ACC112 (cell line): ENCODE measurements around the gene TACC2.
A peak's percentile ranks its signal among the peaks of the same experiment; 100 is the strongest.

Experiments
- H2AFZ ChIP-seq: fragments of 200-600 bp; sonication (generic); one replicate; pipeline ENCODE4 v1.6.0; 2017; ENCODE audit warnings: antibody characterized with exemption, low read length; ENCODE audit not compliant: unreplicated experiment
- H3K27ac ChIP-seq: fragments of 200-600 bp; sonication (generic); 2 replicates; pipeline ENCODE4 v1.5.1; 2014; ENCODE audit warnings: low read depth, mild to moderate bottlenecking, antibody characterized with exemption, low read length, moderate library complexity
- H3K27me3 ChIP-seq: fragments of 200-600 bp; sonication (generic); 2 replicates; pipeline ENCODE4 v1.6.1; 2014; ENCODE audit warnings: mild to moderate bottlenecking, antibody characterized with exemption, low read length, moderate library complexity, mixed read lengths; ENCODE audit not compliant: insufficient read depth
- H3K36me3 ChIP-seq: fragments of 200-600 bp; sonication (generic); 2 replicates; pipeline ENCODE4 v1.6.1; 2016; ENCODE audit warnings: mild to moderate bottlenecking, antibody characterized with exemption, low read length, moderate library complexity, mixed read lengths; ENCODE audit not compliant: insufficient read depth
- H3K4me1 ChIP-seq: fragments of 200-600 bp; sonication (generic); one replicate; pipeline ENCODE4 v1.6.1; 2016; ENCODE audit warnings: low read length, mixed read lengths; ENCODE audit not compliant: insufficient read depth, unreplicated experiment, control insufficient read depth
- H3K4me3 ChIP-seq: fragments of 200-600 bp; sonication (generic); 2 replicates; pipeline ENCODE4 v1.5.1; 2014; ENCODE audit warnings: mild to moderate bottlenecking, low read depth, low read length
- H3K79me2 ChIP-seq: fragments of 200-600 bp; sonication (generic); one replicate; pipeline ENCODE4 v1.6.0; 2016; ENCODE audit warnings: low read length; ENCODE audit not compliant: control insufficient read depth, unreplicated experiment, insufficient read depth

TACC2 gene

DNA sequence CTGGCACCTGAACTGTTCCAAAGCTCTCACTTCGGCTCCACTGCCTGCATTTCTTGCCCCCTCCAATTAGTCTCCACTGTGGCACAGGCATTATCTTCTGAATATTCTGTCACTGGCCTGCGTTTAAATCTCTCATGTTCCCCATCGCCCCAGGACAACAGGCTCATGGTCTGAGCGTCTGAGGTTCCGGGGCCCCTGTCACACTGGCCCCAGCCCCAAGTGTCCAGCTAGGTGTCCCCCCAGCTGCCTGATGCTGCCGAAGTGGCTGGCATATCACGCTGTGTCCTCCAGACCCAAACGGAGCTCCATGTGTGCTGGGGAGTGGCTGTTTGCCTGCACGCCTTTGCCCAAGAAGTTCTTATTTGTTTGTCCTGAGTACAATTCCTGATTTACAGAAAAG is 135.4 kb downstream of the TACC2 start:
- Histone ChIP-seq H3K4me1 (peaks cover 20% of the 10 kb centered on the region), H3K36me3 (no peaks in the 10 kb centered on the region), H2AFZ (no peak overlapping the region), H3K79me2 (peaks cover 14% of the 10 kb centered on the region), H3K27ac (no peak overlapping the region), H3K4me3 (no peak overlapping the region), H3K27me3 (no peaks in the 10 kb centered on the region)

DNA sequence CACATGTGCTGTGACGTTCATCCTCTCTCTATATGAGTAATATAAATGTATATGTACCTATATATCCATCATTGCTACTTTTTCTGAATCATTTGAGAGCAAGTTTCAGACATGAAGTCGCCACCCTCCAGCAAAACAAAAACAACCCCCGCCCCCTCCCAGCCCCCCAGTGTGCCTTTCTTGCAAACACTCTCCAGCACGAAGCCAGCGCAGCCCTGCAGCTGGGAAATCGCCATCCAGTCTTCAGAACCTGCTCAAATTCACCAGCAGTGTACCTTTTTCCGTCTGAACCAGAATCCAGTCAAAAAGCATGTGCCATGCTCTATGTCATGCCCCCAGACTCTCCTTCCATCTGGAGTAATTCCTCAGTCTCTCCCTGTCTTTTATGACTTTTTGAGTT is 135.8 kb downstream of the TACC2 start:
- H3K4me3 ChIP-seq, result no peak overlapping the region
- H2AFZ ChIP-seq, result no peak overlapping the region
- no peak overlapping the region for H3K27ac ChIP-seq
- H3K27me3 ChIP-seq, result no peaks in the 10 kb centered on the region
- H3K4me1 ChIP-seq, result peaks cover 20% of the 10 kb centered on the region
- H3K36me3 ChIP-seq, result no peaks in the 10 kb centered on the region
- H3K79me2 ChIP-seq, result peaks cover 18% of the 10 kb centered on the region

DNA sequence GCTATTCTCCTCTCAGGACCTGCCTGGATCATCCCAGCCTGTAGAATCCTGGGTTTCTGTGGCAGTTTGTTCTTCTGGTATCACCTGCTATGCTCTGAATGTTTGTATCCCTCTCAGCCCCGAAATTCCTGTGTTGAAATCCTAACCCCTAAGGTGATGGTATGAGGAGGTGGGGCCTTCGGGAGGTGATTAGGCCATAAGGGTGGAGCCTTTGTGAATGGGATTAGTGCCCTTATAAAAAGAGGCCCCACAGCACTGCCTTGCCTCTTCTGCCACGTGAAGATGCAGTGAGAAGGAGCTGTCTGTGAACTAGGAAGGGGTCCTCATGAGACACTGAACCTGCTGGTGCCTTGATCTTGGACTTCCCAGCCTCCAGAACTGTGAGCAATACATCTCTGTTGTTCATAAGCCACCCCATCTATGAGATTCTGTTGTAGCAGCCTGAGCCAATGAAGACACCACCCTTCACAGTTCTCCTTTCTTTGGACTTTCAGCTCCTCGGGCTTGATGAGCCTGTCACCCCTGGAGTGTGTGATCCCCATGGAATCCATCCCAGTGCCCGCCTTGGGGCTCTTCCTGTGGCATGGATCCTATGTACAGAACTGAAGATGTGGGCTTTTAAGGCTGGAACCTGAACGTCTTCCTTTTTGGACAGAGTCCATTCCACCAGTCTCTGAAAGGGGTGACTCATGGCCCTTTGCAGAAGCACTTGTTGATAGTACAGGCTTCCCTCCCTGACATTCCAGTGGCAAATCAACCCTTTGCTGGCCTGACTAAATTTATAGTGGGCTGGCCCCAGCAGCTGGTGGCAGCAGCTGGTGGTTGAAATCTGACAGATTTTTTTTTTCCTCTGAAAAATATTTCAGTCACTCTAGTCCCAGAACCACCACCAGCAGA is 138.0 kb downstream of the TACC2 start:
- no peak overlapping the region for H2AFZ ChIP-seq
- H3K79me2 ChIP-seq, result peaks cover 11% of the 10 kb centered on the region
- H3K27ac ChIP-seq, result peak overlapping the region; percentile 61
- H3K27me3 ChIP-seq, result no peaks in the 10 kb centered on the region
- H3K4me3 ChIP-seq, result peak overlapping the region; percentile 69
- peaks cover 20% of the 10 kb centered on the region for H3K4me1 ChIP-seq
- H3K36me3 ChIP-seq, result no peaks in the 10 kb centered on the region

DNA sequence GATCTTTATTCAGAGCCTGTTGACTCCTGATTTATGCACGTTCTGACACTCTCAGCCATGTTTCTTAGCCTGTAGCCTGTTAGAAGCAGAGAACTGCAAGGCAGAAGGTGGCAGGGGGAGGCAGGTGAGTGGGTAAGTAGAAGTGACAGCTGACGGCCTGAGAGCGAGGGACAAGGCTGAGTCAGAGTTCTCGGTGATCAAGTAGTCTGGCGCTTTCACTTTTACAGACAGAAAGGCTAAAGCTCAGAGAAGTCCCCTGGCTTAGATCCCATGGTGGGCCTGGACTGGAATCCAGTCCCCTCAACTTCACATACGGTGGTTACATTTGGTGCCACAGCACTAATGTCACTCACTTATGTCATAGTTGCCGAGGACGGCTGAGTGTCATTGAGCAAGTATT is 139.0 kb downstream of the TACC2 start:
- Histone ChIP-seq H3K79me2 (peaks cover 11% of the 10 kb centered on the region), H3K27ac (peak overlapping the region; percentile 18; the same call in 1 of the 2 replicates), H3K4me3 (peak overlapping the region; percentile 69), H3K4me1 (peaks cover 20% of the 10 kb centered on the region), H3K36me3 (no peaks in the 10 kb centered on the region), H2AFZ (peak overlapping the region; percentile 0), H3K27me3 (no peaks in the 10 kb centered on the region)

DNA sequence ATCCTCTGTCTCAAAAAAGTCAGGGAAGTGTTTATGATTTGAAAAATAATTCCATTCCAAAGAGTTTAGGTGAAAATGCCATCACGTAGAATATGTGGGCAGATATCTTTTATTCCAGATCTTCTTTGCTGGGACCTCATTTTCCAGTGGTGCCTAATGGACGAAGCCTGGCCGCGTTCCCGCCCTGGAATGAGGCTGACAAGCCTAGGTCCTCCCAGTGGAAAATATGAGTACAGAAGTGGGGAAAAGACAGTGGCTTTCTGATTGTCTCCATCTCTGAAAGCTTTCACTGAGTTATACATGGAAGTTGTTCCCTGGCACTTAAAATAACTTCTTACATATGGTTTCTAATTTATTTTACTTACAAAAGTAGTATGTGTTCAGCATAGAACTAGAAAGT is 139.4 kb downstream of the TACC2 start:
- Histone ChIP-seq H3K79me2 (peaks cover 11% of the 10 kb centered on the region), H3K27ac (peak overlapping the region; percentile 18; the same call in 1 of the 2 replicates), H3K4me3 (peak overlapping the region; percentile 69), H3K36me3 (no peaks in the 10 kb centered on the region), H2AFZ (peak overlapping the region; percentile 0), H3K27me3 (no peaks in the 10 kb centered on the region), H3K4me1 (peaks cover 20% of the 10 kb centered on the region)

DNA sequence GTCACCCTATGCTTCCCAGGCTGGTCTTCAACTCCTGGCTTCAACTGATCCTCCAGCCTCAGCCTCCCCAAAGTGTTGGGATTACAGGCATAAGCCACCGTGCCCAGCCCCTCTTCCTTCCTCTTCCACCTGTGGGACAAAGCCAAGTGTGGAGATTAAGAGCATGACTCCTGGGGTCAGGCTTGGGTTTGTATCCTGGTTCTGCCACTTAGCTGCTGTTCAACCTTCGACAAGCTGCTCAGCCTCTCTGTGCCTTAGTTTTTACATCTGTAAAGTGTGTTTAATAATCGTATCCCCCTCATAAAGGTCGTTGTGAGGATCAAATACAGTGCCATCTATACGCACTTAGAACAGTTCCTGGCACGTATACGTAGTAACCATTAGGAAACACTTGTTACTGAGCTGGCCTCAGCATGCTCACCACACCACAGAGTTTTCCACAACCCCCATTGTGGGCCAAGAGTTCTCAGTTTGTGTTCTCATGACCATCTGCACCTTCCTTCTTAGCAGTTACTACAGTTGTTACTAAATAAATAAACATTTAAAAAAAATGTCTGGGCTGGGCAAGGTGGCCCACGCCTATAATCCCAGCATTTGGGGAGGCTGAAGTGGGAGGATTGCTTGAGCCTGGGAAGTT is 141.6 kb downstream of the TACC2 start:
- no peaks in the 10 kb centered on the region for H3K27me3 ChIP-seq
- no peak overlapping the region for H3K4me3 ChIP-seq
- H2AFZ ChIP-seq, result no peak overlapping the region
- H3K4me1 ChIP-seq, result peaks cover 20% of the 10 kb centered on the region
- peaks cover 11% of the 10 kb centered on the region for H3K79me2 ChIP-seq
- H3K36me3 ChIP-seq, result no peaks in the 10 kb centered on the region
- H3K27ac ChIP-seq, result no peak overlapping the region

DNA sequence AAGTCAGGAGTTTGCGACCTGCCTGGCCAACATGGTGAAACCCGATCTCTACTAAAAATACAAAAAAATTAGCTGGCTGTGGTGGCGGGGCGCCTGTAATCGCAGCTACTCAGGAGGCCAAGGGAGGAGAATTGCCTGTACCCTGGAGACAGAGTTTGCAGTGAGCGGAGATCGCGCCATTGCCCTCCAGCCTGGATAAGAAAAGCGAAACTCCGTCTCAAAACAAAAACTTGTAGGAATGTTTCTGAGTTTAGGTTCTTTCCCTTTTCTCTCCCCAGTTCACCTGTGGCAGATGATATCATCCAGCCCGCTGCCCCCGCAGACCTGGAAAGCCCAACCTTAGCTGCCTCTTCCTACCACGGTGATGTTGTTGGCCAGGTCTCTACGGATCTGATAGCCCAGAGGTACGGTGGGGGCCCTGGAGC is 143.4 kb downstream of the TACC2 start:
- Histone ChIP-seq H3K36me3 (no peaks in the 10 kb centered on the region), H3K4me3 (no peak overlapping the region), H3K27ac (no peak overlapping the region), H3K4me1 (peaks cover 11% of the 10 kb centered on the region), H3K79me2 (peaks cover 11% of the 10 kb centered on the region), H3K27me3 (no peaks in the 10 kb centered on the region), H2AFZ (no peak overlapping the region)

DNA sequence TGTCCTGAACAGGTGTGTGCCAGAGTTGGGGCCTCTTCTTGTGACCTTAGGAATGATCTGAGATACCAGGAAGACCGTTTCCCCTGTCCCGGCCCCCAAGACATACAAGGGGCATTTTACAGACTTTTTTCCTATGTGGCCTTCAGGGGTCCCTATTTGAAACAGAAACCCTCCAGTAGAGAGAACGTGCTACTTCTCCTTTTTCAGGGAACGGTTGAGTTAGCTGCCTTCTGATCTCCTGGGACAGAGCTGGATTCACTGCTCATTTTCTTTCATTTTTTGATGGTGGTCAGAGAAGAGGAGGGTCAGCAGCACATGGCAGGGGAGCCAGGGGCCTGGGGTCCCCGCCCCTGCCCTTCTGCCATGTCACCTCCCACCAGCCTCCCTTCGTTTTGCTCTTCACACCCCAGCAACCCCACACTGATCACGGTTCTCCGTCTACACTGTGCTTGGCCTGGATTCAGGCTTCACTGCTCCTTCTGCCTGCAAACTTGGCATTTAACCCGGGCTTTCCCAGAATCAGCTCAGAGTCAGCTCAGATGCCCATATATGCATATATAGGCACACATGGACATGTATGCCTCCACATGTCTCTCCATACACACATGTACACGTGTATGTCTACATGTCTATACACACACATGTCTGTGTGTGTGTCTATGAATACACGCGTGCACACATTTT is 144.1 kb downstream of the TACC2 start:
- no peak overlapping the region for H3K4me3 ChIP-seq
- H3K79me2 ChIP-seq, result peaks cover 9% of the 10 kb centered on the region
- peaks cover 4% of the 10 kb centered on the region for H3K4me1 ChIP-seq
- no peaks in the 10 kb centered on the region for H3K36me3 ChIP-seq
- no peak overlapping the region for H2AFZ ChIP-seq
- H3K27ac ChIP-seq, result no peak overlapping the region
- no peaks in the 10 kb centered on the region for H3K27me3 ChIP-seq

DNA sequence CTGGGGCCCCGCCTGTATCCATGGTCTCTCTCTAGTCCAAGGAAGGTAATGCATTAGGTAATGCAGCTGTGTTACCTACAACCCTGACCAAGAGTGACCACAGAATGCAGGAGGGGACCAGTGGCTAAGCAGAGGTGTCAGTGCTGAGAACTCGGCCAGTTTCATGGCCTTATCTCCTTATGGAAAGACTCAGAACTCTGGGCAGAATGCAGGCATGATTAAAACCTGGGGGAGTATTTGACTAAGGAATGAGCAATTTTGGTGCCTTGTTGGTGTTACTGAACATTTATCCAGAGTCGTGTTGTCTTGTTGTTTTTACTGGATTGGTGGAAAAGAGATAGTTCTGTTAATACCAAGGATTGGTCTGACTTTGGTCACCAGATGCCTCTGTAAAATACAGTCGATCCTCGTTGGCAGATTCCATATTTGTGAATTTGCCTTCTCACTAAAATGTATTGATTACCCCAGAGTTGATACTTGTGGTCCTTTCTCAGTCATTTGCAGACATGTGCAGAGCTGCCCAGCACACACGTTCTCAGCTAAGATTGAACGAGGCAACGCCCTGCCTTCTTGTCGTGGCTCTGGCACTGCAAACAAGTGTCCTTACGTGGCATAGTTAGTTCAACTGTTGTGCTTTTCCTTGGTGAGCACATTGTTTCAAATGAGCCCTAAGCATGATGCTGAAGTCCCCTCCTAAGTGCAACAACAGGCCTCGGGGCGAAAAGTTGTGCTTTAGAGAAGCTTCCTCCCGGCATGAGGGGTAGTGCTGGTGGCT is 146.5 kb downstream of the TACC2 start:
- Histone ChIP-seq H3K79me2 (no peaks in the 10 kb centered on the region), H3K4me3 (no peak overlapping the region), H3K4me1 (peaks cover 7% of the 10 kb centered on the region), H3K27me3 (no peaks in the 10 kb centered on the region), H3K36me3 (no peaks in the 10 kb centered on the region), H3K27ac (no peak overlapping the region), H2AFZ (no peak overlapping the region)
